RCC 7860 (cell line): ENCODE data around the gene NGFR.
"Not testable (repeated sequence)": the region's sequence is repeated elsewhere in the genome, so short reads cannot be mapped to it uniquely, and the experiment has no call there.

Source experiments
- DNase-seq: peaks from one replicate; pipeline ENCODE4 v3.0.0-alpha.2; 2015; ENCODE audit warnings: low spot score
- FAIRE-seq: peaks from 2 replicates; lab custom pipeline; 2012; peaks lifted over from hg19 to GRCh38; lab: Jason Lieb, UNC

NGFR gene

DNA sequence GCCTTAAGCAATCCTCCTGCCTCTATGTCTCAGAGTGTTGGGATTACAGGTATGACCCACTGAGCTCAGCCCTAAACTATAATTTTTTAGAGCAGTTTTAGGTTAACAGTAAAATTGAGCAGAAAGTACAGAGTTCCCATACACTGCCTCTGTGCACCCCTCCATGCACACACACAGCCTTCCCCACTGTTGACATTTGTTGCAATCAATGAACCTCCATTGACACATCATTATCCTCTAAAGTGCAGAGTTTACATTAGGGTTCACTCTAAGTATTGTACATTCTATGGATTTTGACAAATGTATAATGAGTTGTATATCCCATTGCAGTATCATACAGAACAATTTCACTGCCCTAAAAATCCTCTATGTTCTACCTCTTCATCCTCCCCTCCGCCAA lies 35.0 kb downstream of the NGFR start:
- DNase-seq = no peak
- no peak for FAIRE-seq

GRCh38 chr17:49543860-49544259 lies 48.8 kb downstream of the NGFR start:
- FAIRE-seq = no peak
- DNase-seq = no peak

GRCh38 chr17:49545007-49545660 lies 50.0 kb downstream of the NGFR start:
- FAIRE-seq (no peak), DNase-seq (no peak)

GRCh38 chr17:49545806-49546545 lies 50.9 kb downstream of the NGFR start:
- FAIRE-seq (no peak), DNase-seq (no peak)

DNA sequence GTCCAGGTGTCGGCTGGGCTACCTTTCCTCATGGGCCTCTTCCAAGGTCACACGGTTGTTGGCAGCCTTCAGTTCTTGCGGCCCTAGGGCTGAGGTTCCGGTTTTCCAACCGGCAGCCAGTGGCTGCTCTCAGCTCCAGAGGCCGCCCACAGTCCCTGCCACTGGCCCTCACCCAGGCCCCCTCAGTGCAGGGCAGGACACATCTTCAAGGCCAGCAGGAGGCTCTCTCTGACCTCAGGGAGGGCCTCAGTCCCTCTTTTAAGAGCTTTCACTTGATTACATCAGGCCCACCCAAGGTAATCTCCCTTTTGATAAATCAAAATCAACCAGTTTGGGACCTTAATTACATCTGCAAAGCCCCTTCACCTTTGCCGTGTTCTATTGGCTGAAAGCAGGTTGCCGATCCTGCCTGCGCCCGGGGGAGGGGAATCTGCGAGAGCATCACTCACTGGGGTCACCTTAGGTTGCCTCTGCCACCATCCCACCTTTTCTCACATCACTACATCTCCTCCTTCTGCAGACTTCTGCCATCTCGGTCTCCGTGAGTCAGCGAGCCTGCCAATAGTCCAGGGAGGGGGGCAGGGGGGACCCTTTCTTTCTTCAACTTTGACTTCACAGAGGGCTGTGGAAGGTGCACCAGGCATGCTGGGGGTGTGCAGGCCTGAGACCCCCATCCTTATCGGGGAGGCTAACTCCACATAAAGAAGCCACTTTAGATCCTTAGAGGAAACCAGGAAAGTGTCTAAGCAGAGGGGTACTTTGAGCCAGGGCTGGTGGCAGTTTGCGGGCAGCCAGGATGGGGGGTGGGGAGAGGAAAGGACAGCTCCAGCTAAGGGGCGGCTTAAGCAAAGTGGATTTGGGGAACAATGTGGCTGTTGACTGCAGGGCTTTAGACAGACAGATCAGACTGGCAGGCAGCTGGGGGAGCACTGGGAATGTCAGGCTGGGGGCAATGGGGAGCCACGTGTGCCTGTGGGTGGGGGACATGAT lies 51.7 kb downstream of the NGFR start:
- no peak for FAIRE-seq

DNA sequence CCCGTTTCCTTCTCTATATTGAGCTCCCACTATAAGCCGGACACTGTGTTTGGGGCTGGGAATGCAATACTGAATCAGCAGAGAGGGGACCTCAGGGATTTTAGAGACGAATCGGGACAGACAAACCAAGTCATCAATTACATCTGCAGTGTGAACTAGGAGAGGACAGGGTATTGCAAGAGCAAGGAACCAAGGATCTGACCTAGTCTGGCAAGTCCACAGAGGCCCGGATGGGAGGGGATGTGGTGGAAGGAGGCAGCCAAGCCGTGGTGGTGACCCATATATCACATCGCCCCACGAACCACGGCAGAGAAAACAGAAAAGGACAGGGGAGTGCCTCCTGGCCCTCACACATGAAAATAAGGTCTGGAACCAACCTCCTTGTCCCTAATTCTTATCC lies 52.5 kb downstream of the NGFR start:
- no peak for FAIRE-seq
- DNase-seq = no peak

More for the DNA sequence above, 51.7 kb downstream of the NGFR start:
- no peak for DNase-seq

DNA sequence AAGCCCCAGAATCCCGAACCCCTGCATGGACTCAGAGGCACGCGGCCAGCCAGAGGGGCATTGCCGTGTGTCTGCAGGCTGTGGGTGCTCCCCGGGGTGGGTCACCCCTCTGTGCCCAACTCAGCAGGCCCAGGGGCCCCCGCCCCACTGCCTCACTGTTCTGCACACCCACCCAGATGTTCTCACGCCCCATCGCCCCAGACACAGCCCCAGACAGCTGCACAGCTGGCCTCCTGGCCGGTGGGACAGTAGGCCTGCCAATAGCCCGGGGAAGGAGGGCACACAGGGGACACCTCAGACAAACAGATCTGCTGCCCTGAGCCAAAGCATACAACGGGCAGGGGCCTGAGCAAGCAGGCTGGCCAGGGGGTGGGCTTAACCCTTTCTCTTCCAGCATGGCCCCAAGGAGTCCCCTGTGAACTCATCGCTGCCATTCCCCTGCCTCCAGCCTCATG lies 53.0 kb downstream of the NGFR start:
- FAIRE-seq (no peak), DNase-seq (no peak)

DNA sequence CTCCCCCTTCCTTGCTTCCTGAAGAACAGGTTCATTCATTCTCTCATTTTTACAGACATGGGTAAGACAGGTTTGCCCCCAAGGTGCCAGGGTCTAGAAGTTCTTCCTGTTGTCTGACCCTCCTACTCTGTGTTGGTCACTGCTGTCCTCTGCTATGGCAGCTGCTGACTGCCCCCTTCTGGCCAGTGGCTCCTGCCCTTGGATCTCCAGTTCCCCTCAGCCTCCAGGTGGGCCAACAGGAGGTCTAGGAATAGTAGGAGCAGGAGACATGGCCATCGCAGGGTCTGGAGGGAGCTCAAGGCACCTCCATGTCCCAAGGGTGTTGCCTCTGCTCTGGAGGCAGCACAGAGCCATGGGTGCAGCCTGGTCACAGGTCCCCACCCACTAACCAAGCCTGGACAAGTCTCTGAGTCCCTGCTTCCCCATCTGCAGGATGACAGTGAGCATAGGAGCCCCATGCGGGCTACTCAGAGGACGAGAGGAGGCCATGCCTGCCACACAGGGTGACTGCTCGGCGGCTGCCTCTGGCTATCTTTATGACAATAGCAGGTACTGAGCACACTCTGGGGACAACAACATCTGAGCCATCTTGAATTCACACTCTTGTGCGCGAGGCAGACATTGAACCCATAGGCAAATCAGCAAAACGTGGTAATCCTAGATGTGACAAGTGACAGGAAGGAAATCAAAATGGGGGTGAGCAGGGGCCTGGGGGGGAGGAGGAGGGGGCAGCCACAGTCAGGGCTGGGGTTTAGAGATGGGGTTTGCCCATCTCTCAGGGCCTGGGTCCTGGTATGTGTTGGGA lies 53.6 kb downstream of the NGFR start:
- FAIRE-seq = no peak
- DNase-seq = no peak

- DNase-seq (no peak), FAIRE-seq (no peak)
These were observed 54.2 kb downstream of the NGFR start for GRCh38 chr17:49549311-49549605.

DNA sequence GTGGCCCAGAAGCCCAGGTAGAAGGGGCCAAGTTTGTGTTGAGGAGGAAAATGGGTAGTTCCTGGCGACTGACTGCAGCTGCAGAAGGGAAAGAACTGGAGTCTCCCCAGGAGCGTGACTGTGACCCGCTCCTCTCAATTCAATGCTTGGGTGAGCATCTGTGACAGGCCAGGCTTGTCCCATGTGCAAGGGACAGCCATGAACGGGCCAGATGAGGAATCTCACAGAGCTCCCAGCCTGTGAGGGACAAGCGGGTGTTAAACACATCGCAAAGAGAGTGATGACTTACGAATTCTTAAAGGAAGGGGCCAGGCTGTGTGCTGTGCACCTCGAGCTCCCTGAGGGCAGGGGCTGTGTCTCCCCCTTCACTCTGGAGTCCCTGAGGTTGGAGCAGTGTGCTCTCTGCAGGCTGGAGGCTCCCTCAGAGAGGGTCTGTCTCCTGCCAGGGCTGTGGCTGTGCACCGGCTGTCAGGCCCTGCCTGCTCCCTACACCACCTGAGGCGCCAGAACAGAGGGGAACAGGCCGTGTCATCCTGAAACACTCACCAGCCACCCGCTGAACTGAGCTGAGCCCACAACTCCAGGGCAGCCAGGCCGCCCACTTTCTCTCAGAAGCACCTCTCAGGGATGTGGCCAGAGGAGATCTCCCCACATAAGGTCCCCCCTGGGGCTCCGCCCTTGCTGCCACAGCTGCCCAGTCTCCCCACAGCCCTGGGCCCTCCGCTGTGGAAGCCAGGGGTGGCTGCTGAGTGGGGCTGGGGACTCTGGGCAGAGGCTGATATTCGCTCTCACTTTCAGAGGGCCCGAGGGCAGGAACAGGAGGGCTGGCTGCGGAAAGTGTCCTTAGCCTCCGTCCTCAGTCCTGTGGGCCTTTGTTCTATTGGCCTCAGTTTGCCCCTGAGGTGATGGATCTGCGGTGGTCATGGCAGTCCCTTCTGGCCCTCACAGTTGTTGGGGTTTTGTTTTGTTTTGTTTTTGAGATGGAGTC lies 54.9 kb downstream of the NGFR start:
- no peak for DNase-seq
- no peak for FAIRE-seq

DNA sequence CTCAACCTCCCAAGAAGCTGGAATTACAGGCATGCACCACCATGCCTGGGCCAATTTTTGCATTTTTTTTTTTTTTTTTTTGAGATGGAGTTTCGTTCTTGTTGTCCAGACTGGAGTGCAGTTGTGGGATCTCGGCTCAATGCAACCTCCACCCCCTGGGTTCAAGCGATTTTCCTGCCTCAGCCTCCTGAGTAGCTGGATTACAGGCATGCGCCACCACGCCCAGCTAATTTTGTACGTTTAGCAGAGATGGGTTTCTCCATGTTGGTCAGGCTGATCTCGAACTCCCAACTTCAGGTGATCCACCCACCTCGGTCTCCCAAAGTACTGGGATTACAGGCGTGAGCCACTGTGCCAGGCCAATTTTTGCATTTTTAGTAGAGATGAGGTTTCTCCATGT lies 55.7 kb downstream of the NGFR start:
- DNase-seq, FAIRE-seq: not testable (repeated sequence)

- no peak for FAIRE-seq
- DNase-seq = no peak
These were observed 56.4 kb downstream of the NGFR start for GRCh38 chr17:49551221-49552069.

- FAIRE-seq (no peak), DNase-seq (no peak)
These were observed 57.1 kb downstream of the NGFR start for GRCh38 chr17:49552070-49552751.

- DNase-seq (no peak), FAIRE-seq (no peak)
These were observed 58.7 kb downstream of the NGFR start for GRCh38 chr17:49553676-49554335.

DNA sequence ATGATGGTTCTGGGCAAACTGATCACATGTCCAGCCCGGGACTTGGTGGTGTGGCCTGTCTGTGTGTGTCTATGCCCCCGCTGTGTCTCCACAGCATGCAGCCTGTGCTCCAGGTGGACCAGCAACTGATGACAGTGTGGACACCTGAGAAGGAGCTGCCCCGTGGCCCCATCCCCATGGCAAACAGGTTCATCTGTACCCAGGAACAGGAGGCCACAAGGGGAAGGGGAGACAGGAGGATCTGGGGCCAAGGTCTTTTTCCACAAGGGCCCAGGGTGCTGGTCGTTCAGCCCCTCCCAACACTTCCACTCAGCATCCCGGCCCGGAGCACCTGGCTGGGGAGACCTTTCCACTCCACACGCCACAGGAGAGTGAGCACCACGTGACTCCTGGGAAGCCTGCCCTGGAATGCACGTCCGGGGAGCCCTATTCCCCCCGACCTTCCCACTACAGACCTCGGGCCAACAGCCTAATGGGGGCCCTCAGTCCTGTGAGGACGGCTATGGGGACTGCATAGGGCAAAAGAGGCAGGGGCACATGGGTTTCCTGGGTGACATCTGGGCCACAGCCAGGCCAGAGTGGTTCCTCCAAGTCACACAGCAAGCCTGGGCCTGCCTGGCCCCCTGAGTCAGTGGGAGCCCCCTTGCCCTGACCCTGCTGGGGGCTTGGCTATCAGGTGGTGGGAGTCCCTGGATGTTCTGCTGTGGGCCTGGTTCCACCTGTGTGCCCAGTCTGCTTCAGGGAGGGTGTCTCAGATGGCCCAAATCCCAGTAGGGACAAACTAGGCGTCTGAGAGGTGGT lies 59.8 kb downstream of the NGFR start:
- no peak for FAIRE-seq

DNA sequence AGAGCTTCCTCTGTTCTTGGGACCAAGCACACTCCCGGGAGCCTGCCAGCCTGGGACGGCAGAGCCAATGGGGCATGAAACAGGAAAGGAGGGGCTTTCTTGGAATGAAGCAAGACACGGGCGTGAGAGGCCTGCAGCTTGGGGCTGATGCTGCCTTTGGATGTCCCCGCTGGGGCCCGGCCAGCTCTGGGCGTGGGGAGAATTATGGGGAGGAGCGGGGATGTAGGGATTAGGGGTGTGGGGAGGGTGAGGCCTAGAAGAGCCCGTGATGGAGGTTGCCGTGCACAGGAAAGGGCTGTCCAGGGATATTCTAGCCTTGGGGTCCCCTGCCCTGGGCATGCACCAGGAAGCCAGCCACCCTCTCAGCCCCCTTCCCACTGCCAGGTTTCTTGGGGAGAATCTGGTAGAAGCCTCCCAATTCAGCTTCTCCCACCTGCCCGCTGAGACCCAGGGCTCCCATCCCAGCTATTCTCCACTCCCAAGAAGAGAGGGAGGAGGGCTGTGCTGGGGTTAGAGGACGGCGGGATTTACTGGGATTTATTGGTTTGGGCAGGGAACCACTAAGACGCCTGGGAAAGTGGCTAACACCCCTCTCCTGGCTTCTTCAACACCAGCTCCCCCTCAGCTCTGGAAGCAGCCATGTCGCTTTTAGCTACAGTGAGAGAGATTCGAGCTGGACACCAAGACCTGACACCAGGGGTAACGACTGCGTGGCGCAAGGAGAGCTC lies 60.6 kb downstream of the NGFR start:
- DNase-seq (no peak), FAIRE-seq (no peak)

More for the DNA sequence above, 59.8 kb downstream of the NGFR start:
- DNase-seq = no peak
